ENCODE results near the gene ANKRD12.
"Not testable (repeated sequence)": the region's sequence is repeated elsewhere in the genome, so short reads cannot be mapped to it uniquely, and the experiment has no call there.

DNA sequence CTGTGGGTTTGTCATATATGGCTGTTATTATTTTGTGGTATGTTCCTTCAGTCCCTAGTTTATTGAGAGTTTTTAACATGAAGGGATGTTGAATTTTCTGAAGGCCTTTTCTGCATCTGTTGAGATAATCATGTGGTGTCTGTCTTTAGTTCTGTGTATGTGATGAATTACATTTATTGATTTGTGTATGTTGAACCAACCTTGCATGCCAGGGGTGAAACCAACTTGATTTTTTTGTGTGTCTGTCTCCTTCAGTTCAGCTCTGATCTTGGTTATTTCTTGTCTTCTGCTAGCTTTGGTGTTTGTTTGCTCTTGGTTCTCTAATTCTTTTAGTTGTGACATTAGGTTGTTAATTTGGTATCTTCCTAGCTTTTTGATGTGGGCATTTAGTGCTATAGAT, 27.6 kb downstream of the ANKRD12 start:
- TF ChIP-seq, protein P1, sequence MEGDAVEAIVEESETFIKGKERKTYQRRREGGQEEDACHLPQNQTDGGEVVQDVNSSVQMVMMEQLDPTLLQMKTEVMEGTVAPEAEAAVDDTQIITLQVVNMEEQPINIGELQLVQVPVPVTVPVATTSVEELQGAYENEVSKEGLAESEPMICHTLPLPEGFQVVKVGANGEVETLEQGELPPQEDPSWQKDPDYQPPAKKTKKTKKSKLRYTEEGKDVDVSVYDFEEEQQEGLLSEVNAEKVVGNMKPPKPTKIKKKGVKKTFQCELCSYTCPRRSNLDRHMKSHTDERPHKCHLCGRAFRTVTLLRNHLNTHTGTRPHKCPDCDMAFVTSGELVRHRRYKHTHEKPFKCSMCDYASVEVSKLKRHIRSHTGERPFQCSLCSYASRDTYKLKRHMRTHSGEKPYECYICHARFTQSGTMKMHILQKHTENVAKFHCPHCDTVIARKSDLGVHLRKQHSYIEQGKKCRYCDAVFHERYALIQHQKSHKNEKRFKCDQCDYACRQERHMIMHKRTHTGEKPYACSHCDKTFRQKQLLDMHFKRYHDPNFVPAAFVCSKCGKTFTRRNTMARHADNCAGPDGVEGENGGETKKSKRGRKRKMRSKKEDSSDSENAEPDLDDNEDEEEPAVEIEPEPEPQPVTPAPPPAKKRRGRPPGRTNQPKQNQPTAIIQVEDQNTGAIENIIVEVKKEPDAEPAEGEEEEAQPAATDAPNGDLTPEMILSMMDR (IDR thresholded peaks at IDR 0.05): not testable (repeated sequence)
- TF ChIP-seq POLR2A (IDR thresholded peaks at IDR 0.05): not testable (repeated sequence)

All from heart left ventricle (tissue), 13 donors.